HL-60 (cell line): ENCODE data around the gene NECTIN2.

Experiments
- GABPA ChIP-seq: IDR thresholded peaks from 2 replicates; pipeline ENCODE4 v1.6.1; 2012; ENCODE audit warnings: low read depth
- POLR2AphosphoS5 ChIP-seq: IDR thresholded peaks from 2 replicates; pipeline ENCODE4 v1.6.1; 2012; ENCODE audit warnings: low read depth
- SPI1 ChIP-seq: IDR thresholded peaks from 2 replicates; pipeline ENCODE4 v1.6.1; 2012; ENCODE audit warnings: low read depth, mild to moderate bottlenecking, borderline replicate concordance
- TF ChIP-seq, protein P1 (sequence below): IDR thresholded peaks from one replicate; pipeline ENCODE4 v1.5.1; 2011; ENCODE audit warnings: low read length, control low read depth, inconsistent platforms; ENCODE audit not compliant: insufficient read depth
- TF ChIP-seq, protein P2 (sequence below): IDR thresholded peaks from 2 replicates; pipeline ENCODE4 v1.6.1; 2012; ENCODE audit warnings: low read depth; ENCODE audit not compliant: insufficient replicate concordance

DNA sequence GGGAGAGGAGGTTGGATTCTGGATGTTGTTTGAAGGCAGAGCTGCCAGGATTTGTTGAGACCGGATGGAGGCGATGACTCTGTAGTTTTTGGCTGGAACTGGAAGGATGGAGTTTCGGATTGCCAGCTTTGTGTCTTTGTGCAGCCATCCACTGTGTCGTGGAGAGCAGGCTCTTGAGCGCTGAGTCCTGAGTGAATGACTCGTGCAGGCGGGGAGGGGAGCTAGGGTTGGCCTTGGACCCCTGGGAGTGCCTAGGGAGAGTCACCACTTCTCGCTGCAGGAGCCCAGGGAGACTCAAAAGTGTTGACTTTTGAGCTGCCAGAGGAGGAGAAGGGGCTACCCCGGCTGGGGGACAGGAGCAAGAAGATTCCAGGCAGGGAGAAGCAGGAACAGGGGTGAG is 48.8 kb downstream of the NECTIN2 start:
- TF ChIP-seq POLR2AphosphoS5 (no peak), SPI1 (no peak), GABPA (no peak)
- TF ChIP-seq, protein P1, sequence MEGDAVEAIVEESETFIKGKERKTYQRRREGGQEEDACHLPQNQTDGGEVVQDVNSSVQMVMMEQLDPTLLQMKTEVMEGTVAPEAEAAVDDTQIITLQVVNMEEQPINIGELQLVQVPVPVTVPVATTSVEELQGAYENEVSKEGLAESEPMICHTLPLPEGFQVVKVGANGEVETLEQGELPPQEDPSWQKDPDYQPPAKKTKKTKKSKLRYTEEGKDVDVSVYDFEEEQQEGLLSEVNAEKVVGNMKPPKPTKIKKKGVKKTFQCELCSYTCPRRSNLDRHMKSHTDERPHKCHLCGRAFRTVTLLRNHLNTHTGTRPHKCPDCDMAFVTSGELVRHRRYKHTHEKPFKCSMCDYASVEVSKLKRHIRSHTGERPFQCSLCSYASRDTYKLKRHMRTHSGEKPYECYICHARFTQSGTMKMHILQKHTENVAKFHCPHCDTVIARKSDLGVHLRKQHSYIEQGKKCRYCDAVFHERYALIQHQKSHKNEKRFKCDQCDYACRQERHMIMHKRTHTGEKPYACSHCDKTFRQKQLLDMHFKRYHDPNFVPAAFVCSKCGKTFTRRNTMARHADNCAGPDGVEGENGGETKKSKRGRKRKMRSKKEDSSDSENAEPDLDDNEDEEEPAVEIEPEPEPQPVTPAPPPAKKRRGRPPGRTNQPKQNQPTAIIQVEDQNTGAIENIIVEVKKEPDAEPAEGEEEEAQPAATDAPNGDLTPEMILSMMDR = no peak
- TF ChIP-seq, protein P2, sequence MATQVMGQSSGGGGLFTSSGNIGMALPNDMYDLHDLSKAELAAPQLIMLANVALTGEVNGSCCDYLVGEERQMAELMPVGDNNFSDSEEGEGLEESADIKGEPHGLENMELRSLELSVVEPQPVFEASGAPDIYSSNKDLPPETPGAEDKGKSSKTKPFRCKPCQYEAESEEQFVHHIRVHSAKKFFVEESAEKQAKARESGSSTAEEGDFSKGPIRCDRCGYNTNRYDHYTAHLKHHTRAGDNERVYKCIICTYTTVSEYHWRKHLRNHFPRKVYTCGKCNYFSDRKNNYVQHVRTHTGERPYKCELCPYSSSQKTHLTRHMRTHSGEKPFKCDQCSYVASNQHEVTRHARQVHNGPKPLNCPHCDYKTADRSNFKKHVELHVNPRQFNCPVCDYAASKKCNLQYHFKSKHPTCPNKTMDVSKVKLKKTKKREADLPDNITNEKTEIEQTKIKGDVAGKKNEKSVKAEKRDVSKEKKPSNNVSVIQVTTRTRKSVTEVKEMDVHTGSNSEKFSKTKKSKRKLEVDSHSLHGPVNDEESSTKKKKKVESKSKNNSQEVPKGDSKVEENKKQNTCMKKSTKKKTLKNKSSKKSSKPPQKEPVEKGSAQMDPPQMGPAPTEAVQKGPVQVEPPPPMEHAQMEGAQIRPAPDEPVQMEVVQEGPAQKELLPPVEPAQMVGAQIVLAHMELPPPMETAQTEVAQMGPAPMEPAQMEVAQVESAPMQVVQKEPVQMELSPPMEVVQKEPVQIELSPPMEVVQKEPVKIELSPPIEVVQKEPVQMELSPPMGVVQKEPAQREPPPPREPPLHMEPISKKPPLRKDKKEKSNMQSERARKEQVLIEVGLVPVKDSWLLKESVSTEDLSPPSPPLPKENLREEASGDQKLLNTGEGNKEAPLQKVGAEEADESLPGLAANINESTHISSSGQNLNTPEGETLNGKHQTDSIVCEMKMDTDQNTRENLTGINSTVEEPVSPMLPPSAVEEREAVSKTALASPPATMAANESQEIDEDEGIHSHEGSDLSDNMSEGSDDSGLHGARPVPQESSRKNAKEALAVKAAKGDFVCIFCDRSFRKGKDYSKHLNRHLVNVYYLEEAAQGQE = no peak
